Loucy (cell line): ENCODE results near the gene GNAL.

Source experiments
- H2AFZ ChIP-seq: fragments of 200-600 bp; sonication (generic); 2 replicates; pipeline ENCODE4 v1.6.0; 2016; ENCODE audit warnings: antibody characterized with exemption, mild to moderate bottlenecking, low read length, moderate library complexity
- H3F3A ChIP-seq: fragments of 200-600 bp; 2 replicates; pipeline ENCODE4 v1.6.0; 2016; ENCODE audit warnings: antibody characterized with exemption, low read depth, mild to moderate bottlenecking
- H3K27me3 ChIP-seq: fragments of 200-600 bp; sonication (generic); 2 replicates; pipeline ENCODE4 v1.6.1; 2014; ENCODE audit warnings: low read length, mild to moderate bottlenecking; ENCODE audit not compliant: insufficient read depth, poor library complexity, severe bottlenecking
- H3K36me3 ChIP-seq: fragments of 200-600 bp; sonication (generic); 2 replicates; pipeline ENCODE4 v1.6.1; 2016; ENCODE audit warnings: low read length; ENCODE audit not compliant: insufficient read depth
- H3K4me1 ChIP-seq: fragments of 200-600 bp; sonication (generic); 2 replicates; pipeline ENCODE4 v1.5.1; 2014; ENCODE audit warnings: low read length, mild to moderate bottlenecking; ENCODE audit not compliant: insufficient read depth, poor library complexity, severe bottlenecking
- H3K4me2 ChIP-seq: fragments of 200-600 bp; sonication (generic); 2 replicates; pipeline ENCODE4 v1.6.0; 2014; ENCODE audit warnings: antibody characterized with exemption, low read length, low read depth, mild to moderate bottlenecking; ENCODE audit not compliant: poor library complexity, severe bottlenecking
- H3K4me3 ChIP-seq: fragments of 200-600 bp; sonication (generic); 2 replicates; pipeline ENCODE4 v1.5.1; 2014; ENCODE audit warnings: low read length, mild to moderate bottlenecking, mixed read lengths; ENCODE audit not compliant: poor library complexity, severe bottlenecking
- H3K79me2 ChIP-seq: fragments of 200-600 bp; sonication (generic); 2 replicates; pipeline ENCODE4 v1.6.1; 2014; ENCODE audit warnings: low read length; ENCODE audit not compliant: insufficient read depth
- H3K9ac ChIP-seq: fragments of 200-600 bp; sonication (generic); 2 replicates; pipeline ENCODE4 v1.6.0; 2014; ENCODE audit warnings: mild to moderate bottlenecking, low read depth, low read length, moderate library complexity; ENCODE audit not compliant: poor library complexity, severe bottlenecking
- H3K9me2 ChIP-seq: fragments of 200-600 bp; sonication (generic); replicated peaks from 2 replicates; pipeline ENCODE4 v1.6.1; 2016; ENCODE audit warnings: low read depth, low read length, mixed read lengths
- H3K9me3 ChIP-seq: fragments of 200-600 bp; sonication (generic); 2 replicates; pipeline ENCODE4 v1.6.1; 2014; ENCODE audit warnings: mild to moderate bottlenecking, antibody characterized with exemption, low read length, low read depth; ENCODE audit not compliant: insufficient read depth
- H4K20me1 ChIP-seq: fragments of 200-600 bp; sonication (generic); 2 replicates; pipeline ENCODE4 v1.6.0; 2014; ENCODE audit warnings: antibody characterized with exemption, low read length, mild to moderate bottlenecking; ENCODE audit not compliant: insufficient read depth, poor library complexity, severe bottlenecking
- CTCF ChIP-seq: fragments of 200-600 bp; sonication (generic); conservative IDR thresholded peaks from 2 replicates; pipeline ENCODE4 v1.5.1; 2014; ENCODE audit warnings: mild to moderate bottlenecking, antibody characterized with exemption, low read length
- EZH2phosphoT487 ChIP-seq: fragments of 200-600 bp; IDR thresholded peaks from 2 replicates; pipeline ENCODE4 v1.6.1; 2018; ENCODE audit warnings: antibody characterized with exemption, mild to moderate bottlenecking, moderate library complexity, borderline replicate concordance

Gene GNAL

GRCh38 chr18:11754979-11755378 is 65.9 kb downstream of the GNAL start:
- Histone ChIP-seq H3K79me2 (no peaks in the 10 kb centered on the region), H3K4me3 (no peak overlapping the region), H3K9me3 (no peaks in the 10 kb centered on the region), H2AFZ (no peak overlapping the region), H3K36me3 (no peaks in the 10 kb centered on the region), H3K9me2 (no peaks in the 10 kb centered on the region), H3K9ac (no peak overlapping the region), H3K4me2 (no peak overlapping the region), H3K4me1 (no peaks in the 10 kb centered on the region), H4K20me1 (no peaks in the 10 kb centered on the region), H3F3A (no peaks in the 10 kb centered on the region), H3K27me3 (no peaks in the 10 kb centered on the region)
- TF ChIP-seq EZH2phosphoT487 (no peak), CTCF (no peak)

DNA sequence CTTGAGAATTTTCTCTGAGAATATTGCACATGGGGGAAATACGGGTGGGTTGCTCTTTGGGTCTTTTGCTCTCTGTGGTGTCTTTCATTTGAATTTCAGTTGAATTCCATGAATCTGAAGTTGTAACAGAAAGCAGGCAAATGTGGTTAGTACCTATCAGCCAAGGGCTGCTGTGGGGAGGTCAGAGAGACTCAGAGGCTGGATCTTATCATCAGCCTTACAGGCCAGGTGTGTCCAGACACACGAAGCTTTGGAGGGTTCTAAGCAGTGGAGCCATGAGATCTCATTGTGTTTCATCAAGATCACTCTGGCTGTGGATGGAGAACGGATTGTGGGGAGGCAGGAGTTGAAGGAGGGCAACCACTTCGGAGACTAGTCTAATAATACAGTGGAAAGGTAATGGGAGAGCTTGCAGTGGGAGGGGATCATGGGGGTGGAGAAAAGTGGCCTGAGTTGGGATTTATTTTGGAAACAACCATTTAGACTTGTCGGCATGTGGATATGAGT is 68.1 kb downstream of the GNAL start:
- no peaks in the 10 kb centered on the region for H3F3A ChIP-seq
- TF ChIP-seq EZH2phosphoT487: no peak
- no peak for TF ChIP-seq CTCF
- no peak overlapping the region for H3K4me3 ChIP-seq
- no peaks in the 10 kb centered on the region for H3K27me3 ChIP-seq
- no peaks in the 10 kb centered on the region for H3K9me2 ChIP-seq
- no peaks in the 10 kb centered on the region for H4K20me1 ChIP-seq
- H2AFZ ChIP-seq: no peak overlapping the region
- no peak overlapping the region for H3K4me2 ChIP-seq
- no peaks in the 10 kb centered on the region for H3K79me2 ChIP-seq
- H3K9ac ChIP-seq: no peak overlapping the region
- no peaks in the 10 kb centered on the region for H3K36me3 ChIP-seq
- H3K4me1 ChIP-seq: peaks cover 3% of the 10 kb centered on the region
- H3K9me3 ChIP-seq: no peaks in the 10 kb centered on the region

GRCh38 chr18:11759456-11759855 is 70.4 kb downstream of the GNAL start:
- Histone ChIP-seq H3K9me3 (no peaks in the 10 kb centered on the region), H3K9ac (no peak overlapping the region), H3K9me2 (no peaks in the 10 kb centered on the region), H4K20me1 (no peaks in the 10 kb centered on the region), H3K4me2 (no peak overlapping the region), H3K27me3 (no peaks in the 10 kb centered on the region), H3K36me3 (no peaks in the 10 kb centered on the region), H2AFZ (no peak overlapping the region), H3K79me2 (no peaks in the 10 kb centered on the region), H3K4me3 (no peak overlapping the region), H3F3A (no peaks in the 10 kb centered on the region), H3K4me1 (peaks cover 3% of the 10 kb centered on the region)
- TF ChIP-seq EZH2phosphoT487 (no peak), CTCF (no peak)
